Epidermal melanocyte (primary cell): ENCODE measurements around the gene MMS22L.

ENCODE experiments used
- DNase-seq: peaks from one replicate; pipeline ENCODE4 v3.0.0; 2011; ENCODE audit warnings: low spot score; ENCODE audit not compliant: insufficient read length

MMS22L gene

DNA sequence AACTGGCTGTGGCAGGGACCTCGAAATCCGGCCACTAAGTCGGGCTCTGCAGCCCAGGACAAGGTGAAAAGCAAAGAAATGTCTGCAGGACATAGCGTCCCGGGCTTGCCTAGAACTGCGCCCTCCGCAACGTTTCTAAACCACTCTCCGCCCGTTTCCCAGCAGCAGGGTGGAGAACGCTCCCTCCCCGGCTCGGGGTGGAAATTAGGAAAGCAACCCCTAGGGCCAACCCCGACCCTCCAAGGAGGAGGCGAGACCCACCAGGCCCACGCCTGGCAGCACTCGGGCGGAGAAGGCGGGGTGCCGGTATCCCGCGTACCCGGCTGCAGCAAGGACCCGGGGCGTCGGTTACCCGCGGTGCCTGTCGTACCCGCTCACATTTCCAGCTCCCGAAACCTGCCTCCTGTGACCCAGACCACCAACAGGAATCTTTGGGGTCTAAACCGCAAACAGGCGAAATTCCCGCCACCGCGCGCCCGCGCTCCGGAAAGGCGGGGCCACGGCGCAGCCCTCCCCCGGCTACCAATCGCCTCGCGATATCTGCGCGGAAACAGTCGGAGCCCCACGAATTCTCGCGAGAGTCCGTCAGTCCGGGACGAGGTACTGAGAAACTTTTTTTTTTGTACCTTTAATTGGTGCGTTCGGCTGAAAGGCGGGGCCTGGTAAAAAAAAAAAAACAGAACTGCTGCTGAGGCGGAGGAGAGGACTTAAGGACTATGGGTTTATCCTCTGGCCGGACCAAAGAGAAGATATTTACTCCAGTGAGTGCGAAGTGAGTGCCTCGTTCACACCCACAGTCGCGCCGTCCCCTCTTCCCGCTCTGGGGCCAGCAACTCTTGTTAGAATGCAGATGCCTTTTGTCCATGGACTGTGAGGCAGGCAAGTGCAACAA is at the start of gene MMS22L:
Gene MMS22L (minus strand): TSS at position 491 of the 892 bp plus-strand sequence. CDS start 739 bp downstream, outside the sequence.
- peak; percentile 65 for DNase-seq

GRCh38 chr6:97322811-97323210 is 39.8 kb upstream of the MMS22L start:
- DNase-seq: no peak

- DNase-seq: no peak
Measured at GRCh38 chr6:97322226-97322625, 39.2 kb upstream of the MMS22L start.

- DNase-seq: no peak
Measured at GRCh38 chr6:97316978-97317377, 34.0 kb upstream of the MMS22L start.

GRCh38 chr6:97312241-97312640 is 29.2 kb upstream of the MMS22L start:
- no peak for DNase-seq

DNA sequence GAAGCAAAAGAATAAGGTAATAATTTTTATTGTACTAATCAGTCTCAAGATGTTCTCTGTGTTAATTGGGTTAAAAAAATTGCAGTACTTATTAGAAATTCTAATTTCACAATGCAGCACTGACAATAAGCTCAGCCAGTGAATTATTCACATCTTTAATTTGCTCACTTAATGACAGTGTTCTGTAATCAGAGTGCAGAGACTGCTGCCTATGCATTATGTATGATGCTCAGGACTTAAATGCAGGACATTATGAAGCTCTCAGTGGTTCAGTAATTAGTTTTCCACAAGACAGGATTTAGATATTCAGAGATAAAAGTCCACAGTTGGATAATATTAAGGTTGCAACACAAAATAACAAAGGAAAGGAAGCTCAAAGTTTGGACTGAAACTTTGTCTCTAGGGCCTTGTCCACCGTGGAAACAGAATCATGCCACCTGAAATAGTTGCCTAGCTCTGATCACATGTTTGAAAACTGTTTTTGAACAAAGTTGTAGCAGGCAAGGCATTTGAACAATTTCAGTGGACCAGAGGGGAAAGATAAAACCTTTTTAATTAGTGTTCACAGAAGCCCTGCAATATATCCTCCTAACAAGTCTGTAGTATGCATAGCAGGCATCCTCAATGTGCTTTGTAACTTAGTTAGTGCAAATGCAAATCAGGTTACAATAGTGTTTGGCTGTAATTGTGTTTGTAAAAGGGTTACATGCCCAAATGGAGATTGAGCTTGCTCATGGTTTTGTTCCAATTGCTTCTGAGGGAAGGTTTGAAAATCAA is 23.7 kb upstream of the MMS22L start:
- DNase-seq: no peak

DNA sequence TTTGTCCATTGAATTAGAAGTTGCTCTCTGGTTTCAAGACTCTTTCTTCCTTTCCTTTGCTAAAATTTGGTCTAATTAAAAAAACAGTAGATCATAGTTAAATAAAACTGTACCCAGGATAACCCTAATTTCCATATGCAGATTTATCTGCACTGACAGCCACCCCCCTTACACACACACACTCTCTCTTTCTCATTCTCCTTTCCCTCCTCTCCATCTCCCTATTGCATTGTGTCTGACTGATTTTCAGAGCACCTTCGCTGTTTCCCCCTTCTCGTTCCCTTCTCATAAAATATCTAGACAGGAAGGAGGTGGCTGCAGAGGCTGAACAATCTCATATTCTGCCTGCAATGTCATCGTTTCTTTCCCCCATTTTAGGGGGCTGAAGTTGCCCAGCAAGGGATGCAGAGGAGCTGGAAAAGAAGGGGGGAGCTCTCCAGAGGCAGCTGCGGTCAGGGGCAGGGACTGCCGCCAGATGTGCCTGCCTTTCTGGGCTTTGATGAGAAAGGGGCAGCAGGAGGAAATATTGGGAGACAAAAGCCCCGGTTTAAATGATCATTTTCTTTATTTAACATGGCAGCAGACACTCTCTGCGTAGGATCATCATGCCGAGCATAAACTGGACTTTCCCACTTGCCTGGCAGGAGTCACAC is 22.5 kb upstream of the MMS22L start:
- DNase-seq: no peak

- no peak for DNase-seq
Measured at GRCh38 chr6:97304701-97305100, 21.7 kb upstream of the MMS22L start.

DNA sequence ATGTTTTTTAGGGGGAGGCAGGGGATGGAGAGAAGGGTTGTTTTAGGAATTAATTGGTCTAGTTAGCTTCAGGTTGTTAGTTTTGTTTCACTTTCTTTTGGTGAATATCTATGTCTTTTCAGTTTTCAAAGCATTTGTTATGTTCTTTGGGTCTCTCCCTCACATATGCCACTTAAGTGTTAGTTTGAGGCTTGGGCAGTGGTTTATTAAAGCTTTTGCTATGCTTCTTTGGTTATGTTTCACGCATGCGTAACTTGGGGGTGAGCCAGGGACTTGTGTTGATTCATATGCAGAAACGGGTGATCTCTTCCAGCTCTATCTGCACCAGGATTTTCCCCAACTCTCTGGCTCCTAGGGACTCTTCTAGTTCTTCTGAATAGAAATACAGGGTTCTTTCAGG is 11.4 kb upstream of the MMS22L start:
- DNase-seq: no peak

DNA sequence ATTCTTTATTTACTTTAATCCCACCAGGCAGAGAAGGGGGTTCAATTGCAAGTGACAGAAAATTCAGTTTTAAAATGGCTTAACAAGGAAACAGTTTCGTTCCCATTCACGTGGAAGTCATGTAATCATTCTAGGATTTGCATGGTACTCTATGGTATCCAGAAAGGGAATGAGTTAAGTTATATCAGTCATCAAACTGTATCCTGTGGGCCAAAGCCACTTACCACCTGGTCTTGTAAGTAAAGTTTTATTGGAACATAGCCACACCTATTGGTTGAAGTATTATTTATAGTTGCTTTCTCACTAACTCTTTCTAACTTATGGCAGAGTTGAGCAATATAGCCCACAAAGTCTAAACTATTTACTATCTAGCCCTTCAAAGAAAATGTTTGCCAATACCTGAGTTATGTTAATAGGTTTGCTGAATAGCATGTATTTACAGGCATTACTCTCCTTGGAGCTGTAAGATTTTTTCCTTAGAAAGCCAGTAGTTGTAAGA is 10.2 kb upstream of the MMS22L start:
- DNase-seq: no peak

GRCh38 chr6:97292671-97293070 is 9.7 kb upstream of the MMS22L start:
- no peak for DNase-seq

DNA sequence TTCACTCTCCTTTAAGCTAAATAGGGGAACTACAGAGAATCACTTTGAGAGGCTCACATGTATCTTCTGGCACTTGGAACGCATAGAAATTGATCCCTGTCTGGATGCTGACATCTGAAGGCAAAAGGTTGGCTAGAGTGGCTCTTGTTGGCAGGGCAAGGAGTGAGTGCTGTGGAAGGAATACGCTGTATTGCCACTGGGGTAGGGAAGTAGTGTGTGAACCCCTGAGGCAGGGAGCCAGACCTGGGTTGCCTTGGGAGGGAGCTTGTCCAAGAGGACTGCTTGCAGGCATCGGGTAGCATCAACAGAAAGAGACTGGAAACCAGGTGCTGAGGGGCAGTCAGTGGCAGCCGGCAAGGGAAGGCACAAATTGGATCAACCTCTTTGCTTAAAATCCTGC is 8.9 kb upstream of the MMS22L start:
- DNase-seq: no peak

DNA sequence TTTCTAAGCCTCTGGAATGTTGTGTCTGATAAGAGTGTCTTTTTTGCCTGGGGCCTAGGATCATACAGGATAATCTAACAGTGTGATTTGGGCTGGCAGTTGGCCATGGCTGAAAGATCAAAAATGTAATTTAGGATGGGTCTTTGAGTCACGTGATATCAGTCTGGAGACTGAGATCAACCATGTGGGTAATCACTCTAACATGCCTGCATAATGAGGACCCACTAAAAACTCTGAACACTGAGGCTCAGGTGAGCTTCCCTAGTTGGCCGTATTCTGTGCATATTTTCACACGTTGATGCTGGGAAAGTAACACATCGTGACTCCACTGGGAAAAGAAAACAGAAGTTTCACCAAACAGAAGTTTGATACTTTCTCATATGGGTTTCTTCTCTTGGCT is 6.3 kb upstream of the MMS22L start:
- DNase-seq: no peak

- no peak for DNase-seq
Measured at GRCh38 chr6:97288188-97288587, 5.2 kb upstream of the MMS22L start.

DNA sequence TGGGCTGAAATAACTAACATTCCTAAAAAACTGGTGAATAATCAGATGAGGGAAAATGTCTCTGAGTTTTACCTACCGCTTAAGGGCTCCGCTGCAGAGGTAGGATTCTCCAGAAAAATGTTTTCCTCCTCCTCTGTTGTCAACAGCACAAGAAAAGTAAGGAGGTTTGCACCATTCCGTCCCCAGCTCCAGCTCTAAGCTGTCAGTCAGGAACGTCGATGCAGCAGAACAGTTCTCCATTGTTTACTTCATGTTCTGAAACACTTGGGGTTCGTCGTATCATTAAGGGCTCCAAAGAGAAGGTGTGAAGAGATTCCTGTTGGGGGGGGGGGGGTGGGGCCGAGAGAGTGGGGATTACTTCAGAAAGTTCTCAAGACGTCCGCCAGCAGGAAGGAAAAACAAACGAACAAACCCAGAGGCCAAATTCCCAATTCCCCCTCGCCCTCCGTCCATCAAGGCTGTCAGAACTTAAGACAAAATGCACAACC is 734 bp downstream of the MMS22L start:
- no peak for DNase-seq

DNA sequence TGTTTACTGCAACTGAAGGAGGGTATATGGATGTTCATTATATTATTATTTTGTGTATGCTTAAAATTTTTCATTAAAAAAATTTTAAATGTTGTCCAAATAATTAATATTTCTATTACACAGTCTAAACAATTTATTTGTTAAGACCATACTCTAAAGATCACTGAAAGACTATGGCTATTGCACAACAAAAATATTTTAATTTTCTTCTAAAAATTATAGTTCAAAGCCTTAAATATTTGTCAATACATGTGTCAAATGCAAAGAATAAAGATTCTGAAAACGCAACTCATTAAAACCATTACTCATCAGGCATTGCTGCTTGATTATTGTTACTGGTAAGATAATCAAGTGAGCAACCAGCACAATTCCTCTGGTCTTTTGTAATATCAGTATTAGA is 2.2 kb downstream of the MMS22L start:
- no peak for DNase-seq

GRCh38 chr6:97275804-97276203 is 7.2 kb downstream of the MMS22L start:
- no peak for DNase-seq

- no peak for DNase-seq
Measured at GRCh38 chr6:97269821-97270220, 13.2 kb downstream of the MMS22L start.

DNA sequence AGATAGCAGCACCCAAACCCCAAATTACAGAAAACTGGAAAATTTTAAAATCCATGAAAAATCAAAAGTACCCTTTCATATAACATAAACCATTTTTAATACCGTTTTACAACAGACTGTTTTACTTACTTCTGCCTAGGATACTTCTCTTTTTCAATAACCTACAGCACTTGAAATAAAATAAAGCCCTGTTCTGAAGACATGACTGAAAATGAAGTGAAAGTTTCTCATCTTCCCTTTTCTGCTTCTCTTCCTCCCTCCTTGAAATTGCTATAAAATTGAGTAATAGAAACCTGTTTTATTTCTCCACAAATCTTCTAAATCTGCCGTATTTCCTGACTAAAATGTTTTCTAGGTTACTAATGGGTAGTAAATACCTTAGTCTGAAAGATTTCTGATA is 20.3 kb downstream of the MMS22L start:
- DNase-seq: no peak

DNA sequence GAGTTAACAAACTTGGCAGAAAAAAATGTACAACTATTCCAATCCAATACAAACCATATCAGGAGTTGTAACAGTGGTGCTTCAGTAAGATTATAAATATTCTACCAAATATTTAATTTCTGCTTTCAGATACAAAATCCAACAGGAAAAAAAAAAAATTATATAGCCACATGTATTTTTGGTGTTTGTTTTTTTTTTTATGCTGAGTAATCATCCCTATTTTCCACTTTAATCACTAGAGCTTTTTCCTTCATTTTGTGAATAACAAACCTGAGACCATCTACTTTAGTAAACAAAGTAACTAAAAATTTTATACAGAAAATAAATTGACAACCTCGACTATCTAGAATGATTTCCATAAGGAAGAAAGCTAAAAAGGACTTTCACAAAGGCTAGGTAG is 36.2 kb downstream of the MMS22L start:
- no peak for DNase-seq

DNA sequence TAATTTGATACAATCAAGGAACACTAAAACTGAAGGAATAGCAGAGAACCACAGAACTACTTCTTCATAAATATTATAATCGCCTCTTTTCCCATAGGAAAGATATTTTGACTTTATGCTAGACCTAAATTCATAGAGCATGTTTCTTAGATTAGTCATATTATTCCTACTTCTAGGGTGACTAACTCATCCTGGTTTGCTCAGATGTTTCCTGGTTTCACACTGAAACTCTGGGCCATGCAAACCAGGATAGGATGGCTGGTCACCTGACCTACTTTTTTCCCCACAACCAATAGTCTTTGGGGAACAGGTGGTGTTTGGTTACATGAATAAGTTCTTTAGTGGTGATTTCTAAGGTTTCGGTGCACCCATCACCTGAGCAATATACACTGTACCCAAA is 42.8 kb downstream of the MMS22L start:
- no peak for DNase-seq

DNA sequence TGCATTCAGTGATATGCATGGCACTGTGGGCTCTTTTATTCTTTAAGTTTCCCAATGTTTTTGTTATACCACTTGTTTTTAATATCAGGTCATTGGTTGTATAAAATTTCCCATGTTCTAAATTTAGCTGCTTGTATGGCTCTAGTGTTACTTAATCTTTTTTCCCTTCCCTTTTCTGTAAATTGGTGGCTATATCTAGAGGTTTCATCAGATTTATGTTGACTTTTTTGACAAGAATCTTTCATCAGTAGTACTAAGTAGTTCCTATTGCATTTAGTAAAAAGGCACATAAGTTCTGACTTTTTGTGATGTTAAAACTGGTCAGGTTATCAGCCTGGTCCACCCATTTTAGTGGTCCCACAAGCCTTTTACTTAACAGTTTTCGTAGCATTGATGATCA is 51.1 kb downstream of the MMS22L start:
- no peak for DNase-seq
